CD14-positive monocyte (primary cell): ENCODE data around the gene PRCP. TPM values are rescaled to one million over a fixed set of nuclear protein-coding genes. Genes with fewer than 3 reads are reported as not detected.

Experiments used
- DNase-seq, 3 donors: peaks; one replicate each; pipeline ENCODE4 v3.0.0-alpha.2; 2011 to 2022
- H2AFZ ChIP-seq: 2 replicates; pipeline ENCODE4 v1.6.0; 2012; ENCODE audit warnings: mild to moderate bottlenecking, low read depth, low read length, inconsistent platforms; ENCODE audit not compliant: insufficient read depth, poor library complexity, severe bottlenecking
- H3K27ac ChIP-seq, 2 donors: 1 replicate in 1 of 2; 2 replicates in 1 of 2; pipeline ENCODE4 v1.5.1; 2012 to 2013; ENCODE audit warnings: low read length in 2 of 2, control low read depth in 1 of 2, inconsistent platforms in 1 of 2, low read depth in 1 of 2, mild to moderate bottlenecking in 1 of 2
- H3K27me3 ChIP-seq, 2 donors: one replicate each; pipeline versions ENCODE4 v1.6.0 to v1.6.1; 2011 to 2013; ENCODE audit warnings: low read length in 2 of 2; ENCODE audit not compliant: control insufficient read depth in 2 of 2, insufficient read depth in 2 of 2
- H3K36me3 ChIP-seq, 2 donors: replicated peaks in 1 of 2; 1 replicate in 1 of 2; 2 replicates in 1 of 2; pipeline versions ENCODE4 v1.5.1 to v1.6.1; 2012 to 2013; ENCODE audit warnings: low read length in 2 of 2, control low read depth in 1 of 2, inconsistent platforms in 1 of 2, mild to moderate bottlenecking in 1 of 2; ENCODE audit not compliant: insufficient read depth in 2 of 2, control insufficient read depth in 1 of 2
- H3K4me1 ChIP-seq, 2 donors: 1 replicate in 1 of 2; 2 replicates in 1 of 2; pipeline versions ENCODE4 v1.5.1 to v1.6.1; 2012 to 2013; ENCODE audit warnings: low read length in 2 of 2, control low read depth in 1 of 2, inconsistent platforms in 1 of 2, mild to moderate bottlenecking in 1 of 2, moderate library complexity in 1 of 2; ENCODE audit not compliant: insufficient read depth in 2 of 2, control insufficient read depth in 1 of 2
- H3K4me2 ChIP-seq: replicated peaks from 2 replicates; pipeline ENCODE3; 2012; ENCODE audit warnings: low read length, moderate library complexity, mild to moderate bottlenecking; ENCODE audit not compliant: poor library complexity, severe bottlenecking; ENCODE audit errors: extremely low read depth
- H3K4me3 ChIP-seq, 3 experiments: fragments of 200-600 bp in 1 of 3; sonication (generic) in 1 of 3; replicated peaks in 1 of 3; 1 replicate in 2 of 3; 2 replicates in 1 of 3; pipeline ENCODE4 v1.5.1; 2011 to 2013; ENCODE audit warnings: low read length in 3 of 3, mild to moderate bottlenecking in 3 of 3, control low read depth in 2 of 3, low read depth in 2 of 3, inconsistent platforms in 1 of 3, moderate library complexity in 1 of 3
- H3K79me2 ChIP-seq: 2 replicates; pipeline ENCODE4 v1.6.0; 2012; ENCODE audit warnings: mild to moderate bottlenecking, control low read depth, inconsistent platforms, low read length, moderate library complexity; ENCODE audit not compliant: insufficient read depth
- H3K9ac ChIP-seq: 2 replicates; pipeline ENCODE4 v1.6.0; 2017; ENCODE audit warnings: low read length, mild to moderate bottlenecking; ENCODE audit not compliant: insufficient read depth, poor library complexity, severe bottlenecking
- H3K9me3 ChIP-seq, 2 donors: replicated peaks in 1 of 2; 1 replicate in 1 of 2; 2 replicates in 1 of 2; pipeline versions ENCODE4 v1.5.1 to v1.6.1; 2012 to 2013; ENCODE audit warnings: low read length in 2 of 2, control low read depth in 1 of 2; ENCODE audit not compliant: control insufficient read depth in 1 of 2, insufficient read depth in 1 of 2
- H4K20me1 ChIP-seq: 2 replicates; pipeline ENCODE4 v1.6.0; 2012; ENCODE audit warnings: mild to moderate bottlenecking, low read length, control low read depth, moderate library complexity; ENCODE audit not compliant: insufficient read depth
- H3K27ac Mint-ChIP-seq, 7 donors: one replicate each; pipeline ENCODE4 v1.8.0; 2020; ENCODE audit warnings: mild to moderate bottlenecking in 7 of 7, mixed read lengths in 7 of 7, moderate library complexity in 6 of 7, inconsistent platforms in 2 of 7
- H3K27me3 Mint-ChIP-seq, 3 donors: one replicate each; pipeline ENCODE4 v1.8.0; 2021 to 2022; ENCODE audit warnings: low read depth in 3 of 3, mild to moderate bottlenecking in 3 of 3, mixed read lengths in 3 of 3, moderate library complexity in 3 of 3, inconsistent platforms in 1 of 3
- H3K36me3 Mint-ChIP-seq, 2 donors: one replicate each; pipeline ENCODE4 v1.8.0; 2020; ENCODE audit warnings: mixed read lengths in 2 of 2, inconsistent platforms in 1 of 2, mild to moderate bottlenecking in 1 of 2
- H3K4me1 Mint-ChIP-seq: one replicate; pipeline ENCODE4 v1.8.0; 2020; ENCODE audit warnings: mild to moderate bottlenecking, mixed read lengths
- H3K4me3 Mint-ChIP-seq, 2 donors: one replicate each; pipeline ENCODE4 v1.8.0; 2020; ENCODE audit warnings: mild to moderate bottlenecking in 2 of 2, mixed read lengths in 2 of 2, moderate library complexity in 1 of 2
- H3K9me3 Mint-ChIP-seq, 7 donors: one replicate each; pipeline ENCODE4 v1.8.0; 2020 to 2022; ENCODE audit warnings: mixed read lengths in 7 of 7, mild to moderate bottlenecking in 6 of 7, moderate library complexity in 6 of 7, inconsistent platforms in 2 of 7
- WGBS: methylation state at CpG from one replicate; pipeline ENCODE4 v1.1.5; 2013; ENCODE audit warnings: missing lambda C conversion rate; ENCODE audit not compliant: insufficient coverage; 5-methylcytosine and 5-hydroxymethylcytosine counted together
- intact Hi-C, 2 donors: fragments of 100-400 bp; cut with micrococcal nuclease; formaldehyde crosslinking; loops; one replicate each; pipeline versions ENCODE4 v1.15.0 to v1.15.1; 2023
- polyA plus RNA-seq, 3 donors: library from polyadenylated mRNA; depleted of rRNA in 1 of 3; unstranded in 2 of 3; stranded (reverse) in 1 of 3; fragments of 300-500 nt in 2 of 3; fragments of >200 nt in 1 of 3; fragmentation: Illumina TruSeq in 2 of 3; gene quantifications; 1 replicate in 2 of 3; 2 replicates in 1 of 3; pipeline ENCODE4 v1.2.3, GENCODE V29; 2012 to 2021
- TF ChIP-seq, protein P1 (sequence below): fragments of 200-600 bp; IDR thresholded peaks from one replicate; pipeline ENCODE4 v1.8.0; 2022; ENCODE audit warnings: antibody characterized with exemption, mild to moderate bottlenecking

The PRCP gene
- polyA plus RNA-seq, 3 donors: 68.0 to 228 (median 186) TPM

DNA sequence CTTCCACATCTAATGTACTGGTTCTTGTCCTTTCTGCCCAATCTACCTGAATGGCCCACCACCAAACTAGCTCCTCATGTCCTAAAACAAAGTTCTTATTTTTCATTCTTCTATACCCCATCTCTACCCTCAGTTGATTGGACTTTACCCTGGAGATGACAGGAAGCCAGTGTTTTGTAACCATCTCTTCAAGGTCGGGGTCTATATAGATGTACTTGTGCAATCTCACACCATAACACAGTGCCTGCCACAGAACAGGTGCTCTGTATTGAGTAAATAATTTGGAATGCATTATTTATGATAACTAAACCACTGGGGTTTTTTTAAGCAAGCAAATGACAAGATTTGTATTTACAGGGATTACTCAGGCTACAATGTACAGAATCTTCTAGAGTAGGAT is 89.9 kb downstream of the PRCP start:
- no peaks in the 10 kb centered on the region for H3K36me3 Mint-ChIP-seq
- Histone ChIP-seq H3K4me1 (no peaks in the 10 kb centered on the region), H3K27ac (no peak overlapping the region), H3K9ac (no peak overlapping the region), H3K9me3 (no peaks in the 10 kb centered on the region), H3K4me3 (no peak overlapping the region), H2AFZ (no peak overlapping the region), H3K79me2 (no peaks in the 10 kb centered on the region), H3K4me2 (no peak overlapping the region), H3K27me3 (no peaks in the 10 kb centered on the region), H4K20me1 (no peaks in the 10 kb centered on the region), H3K36me3 (no peaks in the 10 kb centered on the region)
- H3K27me3 Mint-ChIP-seq: peaks cover 0 to 10% (median 6%) of the 10 kb centered on the region in 3 donors
- intact Hi-C loops: no loop called here
- H3K4me3 Mint-ChIP-seq: no peak overlapping the region
- no peak for DNase-seq
- no peaks in the 10 kb centered on the region for H3K4me1 Mint-ChIP-seq
- no CpG with 5 or more reads among the region's 1 CpG for WGBS
- TF ChIP-seq, protein P1, sequence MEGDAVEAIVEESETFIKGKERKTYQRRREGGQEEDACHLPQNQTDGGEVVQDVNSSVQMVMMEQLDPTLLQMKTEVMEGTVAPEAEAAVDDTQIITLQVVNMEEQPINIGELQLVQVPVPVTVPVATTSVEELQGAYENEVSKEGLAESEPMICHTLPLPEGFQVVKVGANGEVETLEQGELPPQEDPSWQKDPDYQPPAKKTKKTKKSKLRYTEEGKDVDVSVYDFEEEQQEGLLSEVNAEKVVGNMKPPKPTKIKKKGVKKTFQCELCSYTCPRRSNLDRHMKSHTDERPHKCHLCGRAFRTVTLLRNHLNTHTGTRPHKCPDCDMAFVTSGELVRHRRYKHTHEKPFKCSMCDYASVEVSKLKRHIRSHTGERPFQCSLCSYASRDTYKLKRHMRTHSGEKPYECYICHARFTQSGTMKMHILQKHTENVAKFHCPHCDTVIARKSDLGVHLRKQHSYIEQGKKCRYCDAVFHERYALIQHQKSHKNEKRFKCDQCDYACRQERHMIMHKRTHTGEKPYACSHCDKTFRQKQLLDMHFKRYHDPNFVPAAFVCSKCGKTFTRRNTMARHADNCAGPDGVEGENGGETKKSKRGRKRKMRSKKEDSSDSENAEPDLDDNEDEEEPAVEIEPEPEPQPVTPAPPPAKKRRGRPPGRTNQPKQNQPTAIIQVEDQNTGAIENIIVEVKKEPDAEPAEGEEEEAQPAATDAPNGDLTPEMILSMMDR: no peak
- peaks cover 0 to 4% (median 0%) of the 10 kb centered on the region in 7 donors for H3K9me3 Mint-ChIP-seq
- H3K27ac Mint-ChIP-seq: no peak overlapping the region

- H3K27ac Mint-ChIP-seq: no peak overlapping the region
- intact Hi-C loops: no loop called here
Measured at GRCh38 chr11:82807646-82808045, 92.6 kb downstream of the PRCP start.

More at GRCh38 chr11:82807646-82808045, 92.6 kb downstream of the PRCP start:
- H2AFZ ChIP-seq: no peak overlapping the region
- no peaks in the 10 kb centered on the region for H3K9me3 ChIP-seq
- peaks cover 0 to 7% (median 0%) of the 10 kb centered on the region in 7 donors for H3K9me3 Mint-ChIP-seq
- H3K27ac ChIP-seq: no peak overlapping the region
- no peak overlapping the region for H3K4me3 ChIP-seq
- no peaks in the 10 kb centered on the region for H3K79me2 ChIP-seq
- no peaks in the 10 kb centered on the region for H4K20me1 ChIP-seq
- no peak overlapping the region for H3K4me2 ChIP-seq
- H3K27me3 ChIP-seq: no peaks in the 10 kb centered on the region
- H3K36me3 ChIP-seq: no peaks in the 10 kb centered on the region
- no peaks in the 10 kb centered on the region for H3K4me1 ChIP-seq
- no peaks in the 10 kb centered on the region for H3K36me3 Mint-ChIP-seq
- H3K4me3 Mint-ChIP-seq: no peak overlapping the region
- no peak overlapping the region for H3K9ac ChIP-seq
- H3K27me3 Mint-ChIP-seq: peaks cover 2 to 8% (median 2%) of the 10 kb centered on the region in 3 donors
- no CpG with 5 or more reads among the region's 3 CpGs for WGBS
- no peaks in the 10 kb centered on the region for H3K4me1 Mint-ChIP-seq
- DNase-seq: no peak
- TF ChIP-seq, protein P1: no peak
